Endometrial microvascular endothelial cells (primary cell): ENCODE data around the gene EEIG2. TPM values are rescaled to one million over a fixed set of nuclear protein-coding genes. Genes with fewer than 3 reads are reported as not detected.

Experiments
- total RNA-seq: library from RNA; depleted of rRNA; stranded (reverse); fragments of >200 nt; gene quantifications from one replicate; pipeline ENCODE4 v1.2.3, GENCODE V29; 2015; ENCODE audit errors: inconsistent ontology term

EEIG2 gene
- total RNA-seq, 1 donor from 2014 or later = 2.0 TPM

Other genes starting within 250 kb of the EEIG2 start
- gene NBPF6, start 109.8 kb upstream of the EEIG2 start, total RNA-seq = not detected
- 1.8 TPM for gene HENMT1, start 101.0 kb downstream of the EEIG2 start, total RNA-seq
- gene PRPF38B, start 132.2 kb downstream of the EEIG2 start, total RNA-seq = 9.1 TPM
- gene FNDC7, start 152.8 kb downstream of the EEIG2 start, total RNA-seq = not detected
- gene STXBP3, start 186.6 kb downstream of the EEIG2 start, total RNA-seq = 32.1 TPM